Measurements from ENCODE around the gene ZNF93. TPM values are rescaled to one million over a fixed set of nuclear protein-coding genes. Genes with fewer than 3 reads are reported as not detected.
"Not testable (repeated sequence)": the region's sequence is repeated elsewhere in the genome, so short reads cannot be mapped to it uniquely, and the experiment has no call there.

The ZNF93 gene
- polyA plus RNA-seq (2012; ENCODE audit: insufficient read depth, insufficient read length, low read depth) = 2.6 TPM

GRCh38 chr19:19900729-19901444, at the start of gene ZNF93:
ZNF93 (plus strand) TSS chr19:19900946; CDS start chr19:19901089, 143 bp downstream.
- Histone ChIP-seq H3K9me3 (no peaks in the 10 kb centered on the region; the same call in 1 of the 2 replicates), H3K36me3 (peaks cover 3% of the 10 kb centered on the region; the same call in 1 of the 2 replicates), H3K4me1 (no peaks in the 10 kb centered on the region), H3K4me3 (ENCODE audit: low read depth, low read length) (peak within 1 kb of the TSS; percentile 91), H3K27me3 (no peaks in the 10 kb centered on the region)
- peak; percentile 95 for DNase-seq
- TF ChIP-seq CTCF (IDR thresholded peaks at IDR 0.05; ENCODE audit: low read depth, low read length) = no peak

DNA sequence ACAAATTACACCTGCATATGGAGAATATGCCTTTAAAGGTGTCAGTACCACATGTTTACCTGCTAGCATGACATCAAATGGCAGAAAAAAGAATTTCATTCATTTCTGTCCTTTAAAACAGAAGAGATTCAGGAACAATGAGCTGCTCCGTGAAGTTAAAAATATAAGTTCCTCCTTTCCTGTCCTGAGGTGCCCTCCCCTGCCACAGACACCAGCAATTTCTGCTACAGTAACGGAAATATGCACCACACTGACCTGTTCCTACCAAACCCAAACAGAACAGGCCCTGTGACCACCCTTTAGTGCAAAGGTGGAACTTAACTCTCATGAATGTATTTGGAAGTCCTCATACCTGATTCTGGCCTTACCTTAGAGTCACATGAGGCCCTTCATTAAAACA, 49.0 kb upstream of the ZNF93 start:
- not testable (repeated sequence) for H3K4me1 ChIP-seq; H3K36me3 ChIP-seq; H3K27me3 ChIP-seq; DNase-seq; H3K4me3 ChIP-seq (ENCODE audit: low read depth, low read length); H3K9me3 ChIP-seq

DNA sequence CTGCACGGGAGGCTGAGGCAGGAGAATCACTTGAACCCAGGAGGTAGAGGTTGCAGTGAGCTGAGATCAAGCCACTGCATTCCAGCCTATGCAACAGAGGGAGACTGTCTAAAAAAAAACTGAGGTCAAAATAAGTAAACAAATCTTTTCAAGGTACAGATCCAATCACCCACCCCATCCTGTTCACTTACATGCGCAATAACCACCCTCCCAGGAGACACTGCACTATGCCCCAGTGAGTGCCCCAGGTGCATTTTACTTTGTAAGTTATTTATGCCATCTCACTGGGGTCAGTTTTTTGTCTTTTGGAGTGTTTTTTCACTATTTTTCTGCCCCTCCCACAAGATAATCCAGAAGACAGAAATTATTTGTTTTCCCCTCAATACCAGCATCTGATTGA, 42.0 kb upstream of the ZNF93 start:
- no peaks in the 10 kb centered on the region for H3K4me1 ChIP-seq
- no peak for TF ChIP-seq CTCF (IDR thresholded peaks at IDR 0.05; ENCODE audit: low read depth, low read length)
- H3K27me3 ChIP-seq = no peaks in the 10 kb centered on the region
- H3K36me3 ChIP-seq = no peaks in the 10 kb centered on the region
- H3K9me3 ChIP-seq = no peaks in the 10 kb centered on the region
- DNase-seq = no peak
- no peak overlapping the region for H3K4me3 ChIP-seq (ENCODE audit: low read depth, low read length)

DNA sequence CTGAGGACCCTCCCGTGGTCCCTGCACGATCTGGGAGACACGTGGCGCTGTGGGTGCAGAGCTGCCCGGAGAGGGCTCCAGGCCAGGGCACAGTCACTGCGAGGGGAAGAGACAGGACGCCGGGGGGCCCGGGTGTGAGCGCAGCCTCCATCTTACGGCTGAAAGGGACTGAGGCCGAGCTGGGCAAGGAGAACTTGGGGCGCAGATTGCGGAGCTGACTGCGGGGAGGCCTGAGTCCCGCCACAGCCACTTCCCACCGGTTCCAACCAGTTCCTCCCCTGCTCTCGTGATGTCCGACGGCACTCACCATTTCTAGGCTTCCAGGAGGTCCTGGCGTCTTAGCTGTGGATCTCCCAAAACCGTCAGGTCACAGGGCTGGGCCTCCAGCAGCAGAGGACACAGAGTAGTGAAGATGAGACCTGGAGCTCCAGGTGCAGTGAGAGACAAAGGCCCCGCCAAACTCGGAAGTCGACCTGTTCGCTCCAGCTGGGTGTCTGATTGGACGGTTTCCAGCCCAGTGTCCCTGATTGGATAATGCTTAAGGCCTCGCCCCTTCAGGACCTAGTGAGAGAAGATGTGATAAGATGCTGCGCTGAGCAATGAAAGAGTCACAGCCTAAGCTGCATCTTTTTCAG, 39.9 kb upstream of the ZNF93 start:
- H3K27me3 ChIP-seq = no peaks in the 10 kb centered on the region
- no peak for TF ChIP-seq CTCF (IDR thresholded peaks at IDR 0.05; ENCODE audit: low read depth, low read length)
- H3K4me1 ChIP-seq = no peaks in the 10 kb centered on the region
- no peak for DNase-seq
- H3K4me3 ChIP-seq (ENCODE audit: low read depth, low read length) = no peak overlapping the region
- no peaks in the 10 kb centered on the region for H3K36me3 ChIP-seq
- peaks cover 3% of the 10 kb centered on the region; the same call in 1 of the 2 replicates for H3K9me3 ChIP-seq

- no peak for TF ChIP-seq CTCF (IDR thresholded peaks at IDR 0.05; ENCODE audit: low read depth, low read length)
- no peaks in the 10 kb centered on the region for H3K27me3 ChIP-seq
- H3K4me3 ChIP-seq (ENCODE audit: low read depth, low read length) = peak within 1 kb of the TSS; percentile 99
- H3K36me3 ChIP-seq = peaks cover 9% of the 10 kb centered on the region
- H3K9me3 ChIP-seq = peaks cover 3% of the 10 kb centered on the region; the same call in 1 of the 2 replicates
- peak; percentile 97 for DNase-seq
- H3K4me1 ChIP-seq = no peaks in the 10 kb centered on the region
These were observed 34.8 kb upstream of the ZNF93 start, which contains the start of gene ZNF253 for GRCh38 chr19:19865750-19866610. ZNF253 (plus strand) TSS chr19:19865882; CDS start chr19:19865997, 115 bp downstream.

DNA sequence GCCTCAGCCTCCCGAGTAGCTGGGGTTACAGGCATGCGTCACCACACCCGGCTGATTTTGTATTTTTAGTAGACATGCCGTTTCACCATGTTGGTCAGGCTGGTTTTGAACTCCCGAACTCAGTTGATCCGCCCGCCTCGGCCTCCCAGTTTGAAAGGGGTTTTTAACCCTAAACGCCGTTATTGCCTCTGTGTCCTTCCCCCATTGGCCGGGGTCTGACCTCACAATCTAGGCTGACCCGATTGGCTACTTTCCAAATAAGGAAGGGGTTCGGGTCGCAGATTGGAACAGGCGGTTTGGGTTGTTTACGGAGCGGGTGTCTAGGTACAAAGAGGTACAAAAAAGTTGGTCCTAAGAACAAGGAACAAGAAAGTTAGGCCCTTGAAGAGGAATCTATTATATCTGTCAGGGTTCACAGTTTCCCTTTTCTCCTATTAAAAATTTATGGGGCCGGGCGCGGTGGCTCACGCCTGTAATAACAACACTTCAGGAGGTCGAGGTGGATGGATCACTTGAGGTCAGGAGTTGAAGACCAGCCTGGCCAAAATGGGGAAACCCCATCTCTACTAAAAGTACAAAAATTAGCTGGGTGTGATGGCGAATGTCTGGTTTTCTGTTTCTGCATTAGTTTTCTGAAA, 34.0 kb upstream of the ZNF93 start:
- H3K36me3 ChIP-seq = peaks cover 15% of the 10 kb centered on the region
- H3K9me3 ChIP-seq = peaks cover 3% of the 10 kb centered on the region; the same call in 1 of the 2 replicates
- no peak for TF ChIP-seq CTCF (IDR thresholded peaks at IDR 0.05; ENCODE audit: low read depth, low read length)
- H3K27me3 ChIP-seq = no peaks in the 10 kb centered on the region
- no peaks in the 10 kb centered on the region for H3K4me1 ChIP-seq
- DNase-seq = peak; percentile 17
- H3K4me3 ChIP-seq (ENCODE audit: low read depth, low read length) = peak overlapping the region; percentile 99

DNA sequence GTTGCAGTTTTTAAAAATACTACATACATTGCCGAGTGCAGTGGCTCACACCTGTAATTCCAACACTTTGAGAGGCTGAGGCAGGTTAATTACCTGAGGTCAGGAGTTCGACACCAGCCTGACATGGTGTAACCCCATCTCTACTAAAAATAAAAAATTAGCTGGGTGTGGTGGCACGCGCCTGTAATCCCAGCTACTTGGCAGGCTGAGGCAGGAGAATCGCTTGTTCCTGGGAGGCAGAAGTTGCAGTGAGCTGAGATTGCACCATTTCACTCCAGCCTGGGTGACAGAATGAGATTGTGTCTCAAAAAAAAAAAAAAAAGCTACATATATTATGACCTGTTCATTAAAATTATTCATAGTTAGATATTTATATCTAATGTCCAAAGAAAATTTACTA, 30.7 kb upstream of the ZNF93 start:
- H3K4me1 ChIP-seq = not testable (repeated sequence)

More for the DNA sequence above, 30.7 kb upstream of the ZNF93 start:
- H3K9me3 ChIP-seq; DNase-seq; H3K4me3 ChIP-seq (ENCODE audit: low read depth, low read length); H3K27me3 ChIP-seq: not testable (repeated sequence)
- peaks cover 35% of the 10 kb centered on the region for H3K36me3 ChIP-seq
